ENCODE measurements around the gene ZNF232.
A peak's percentile ranks its signal among the peaks of the same experiment; 100 is the strongest.
"Not testable (repeated sequence)": the region's sequence is repeated elsewhere in the genome, so short reads cannot be mapped to it uniquely, and the experiment has no call there.

Gene ZNF232

DNA sequence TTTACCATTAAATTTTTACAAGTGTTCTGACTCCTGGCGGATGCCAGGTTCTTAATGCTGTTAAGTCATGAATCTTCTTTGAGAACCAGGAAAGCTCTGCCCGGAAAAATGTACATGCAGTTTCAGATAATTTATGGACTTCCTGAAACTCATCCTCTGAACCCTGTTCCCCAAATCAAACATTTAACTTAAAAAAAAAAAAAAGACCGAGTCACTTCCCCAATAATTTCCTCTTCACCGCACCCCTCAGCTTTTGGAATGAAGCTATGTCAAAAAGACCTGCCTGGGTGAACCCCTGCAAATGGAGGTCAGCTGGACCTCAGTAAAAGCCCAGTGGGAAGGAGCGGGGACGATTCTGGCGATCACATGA is 15.0 kb downstream of the ZNF232 start:
- no peak for DNase-seq

DNA sequence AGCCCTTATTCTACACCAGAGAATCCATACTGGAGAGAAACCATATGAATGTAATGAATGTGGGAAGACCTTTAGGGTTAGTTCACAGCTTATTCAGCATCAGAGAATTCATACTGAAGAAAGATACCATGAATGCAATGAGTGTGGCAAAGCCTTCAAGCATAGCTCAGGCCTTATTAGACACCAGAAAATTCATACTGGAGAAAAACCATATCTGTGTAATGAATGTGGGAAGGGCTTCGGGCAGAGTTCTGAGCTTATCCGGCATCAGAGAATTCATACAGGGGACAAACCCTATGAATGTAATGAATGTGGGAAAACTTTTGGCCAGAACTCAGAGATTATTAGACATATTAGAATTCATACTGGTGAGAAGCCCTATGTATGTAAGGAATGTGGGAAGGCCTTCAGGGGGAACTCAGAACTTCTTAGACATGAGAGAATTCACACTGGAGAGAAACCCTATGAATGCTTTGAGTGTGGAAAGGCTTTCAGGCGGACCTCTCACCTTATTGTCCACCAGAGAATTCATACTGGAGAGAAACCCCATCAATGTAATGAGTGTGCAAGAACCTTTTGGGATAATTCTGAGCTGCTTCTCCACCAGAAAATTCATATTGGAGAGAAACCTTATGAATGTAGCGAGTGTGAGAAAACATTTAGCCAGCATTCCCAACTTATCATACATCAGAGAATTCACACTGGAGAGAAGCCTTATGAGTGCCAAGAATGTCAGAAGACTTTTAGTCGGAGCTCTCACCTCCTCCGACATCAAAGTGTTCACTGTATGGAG is 19.3 kb downstream of the ZNF232 start:
- no peak for DNase-seq

DNA sequence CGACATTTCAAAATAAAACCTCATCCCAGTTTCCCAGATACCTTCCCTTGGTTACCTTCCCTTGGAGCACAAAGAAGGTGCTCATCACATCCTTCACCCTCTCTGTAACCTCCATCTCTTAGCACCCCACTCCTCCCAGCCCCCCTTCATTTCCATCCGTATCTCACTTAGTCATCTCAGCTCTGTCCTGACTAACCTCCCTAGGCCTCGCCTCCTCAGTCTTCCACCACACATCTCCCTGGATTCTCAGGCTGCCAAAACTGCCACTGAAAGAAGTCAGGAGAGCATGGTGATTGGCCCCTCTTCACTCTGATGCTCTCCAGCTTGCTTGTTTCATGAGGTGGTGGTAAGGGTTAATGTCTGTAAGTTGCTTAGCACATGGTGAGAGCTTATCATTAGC is 31.1 kb downstream of the ZNF232 start:
- no peak for DNase-seq

DNA sequence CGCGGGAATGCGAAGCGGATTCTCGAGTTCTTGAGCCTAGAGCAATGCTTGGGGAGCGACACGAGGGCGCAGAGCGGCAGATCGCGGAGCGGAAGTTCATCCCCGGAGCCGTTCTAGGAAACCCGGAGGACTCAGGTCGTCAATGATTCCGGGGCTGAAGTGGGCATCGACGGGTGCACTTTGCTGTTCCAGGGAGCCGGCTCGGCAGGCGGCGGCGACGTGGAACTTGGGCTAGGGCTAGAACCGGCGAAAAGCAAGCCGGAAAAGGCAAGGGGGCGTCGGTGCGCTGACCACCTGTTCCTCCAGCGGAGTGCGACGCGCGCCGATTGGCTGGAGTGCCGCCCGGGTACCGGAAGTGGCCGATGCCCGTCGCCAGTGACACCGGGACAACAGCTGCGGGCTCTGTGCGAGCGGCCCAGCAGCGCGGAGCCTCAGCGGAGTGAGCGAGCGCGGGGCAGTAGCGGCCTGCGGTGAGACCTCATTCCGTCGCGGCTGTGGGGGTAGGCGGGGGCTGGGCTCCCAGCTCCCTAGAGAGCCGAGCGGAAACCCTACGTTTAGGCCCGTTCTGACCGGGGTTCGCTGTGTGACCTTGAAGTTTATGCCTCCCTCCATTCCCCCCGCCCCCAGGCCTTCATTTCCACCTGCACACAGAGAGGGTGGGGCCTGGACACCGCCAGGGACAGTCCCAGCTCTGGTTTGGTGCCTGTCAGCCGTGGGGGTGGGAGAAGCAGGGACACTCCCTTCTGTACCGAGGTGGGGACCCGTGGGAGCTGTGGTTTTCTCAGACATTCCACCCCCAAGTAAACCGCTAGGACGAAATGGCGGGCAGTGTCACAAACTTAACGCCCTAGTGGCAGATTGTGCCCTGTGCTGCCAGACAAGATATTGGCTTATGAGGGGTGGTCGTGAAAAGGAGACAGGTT is 33.3 kb downstream of the ZNF232 start, which contains the start of gene ZFP3:
TSS of gene ZFP3 (plus strand) at position 362 of the 923 bp plus-strand sequence. CDS start 13,038 bp downstream, outside the sequence.
- peak; percentile 46 for DNase-seq

DNA sequence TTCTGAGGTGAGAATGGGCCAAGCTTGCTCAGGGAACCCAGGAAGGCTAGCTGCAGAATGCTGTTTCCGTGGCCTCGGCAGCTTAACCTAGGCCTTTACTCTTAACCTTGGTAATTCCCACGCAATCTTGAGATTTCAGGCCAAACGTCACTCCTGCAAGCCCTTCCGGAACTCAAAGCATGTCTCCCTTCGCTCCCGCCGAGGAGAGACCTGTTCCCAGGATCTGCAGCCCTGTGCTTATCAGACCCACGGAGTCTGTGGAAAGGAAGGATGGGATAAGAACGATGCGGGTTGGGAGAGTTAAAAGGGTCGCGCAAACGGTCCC is 33.9 kb downstream of the ZNF232 start:
- DNase-seq, result no peak

DNA sequence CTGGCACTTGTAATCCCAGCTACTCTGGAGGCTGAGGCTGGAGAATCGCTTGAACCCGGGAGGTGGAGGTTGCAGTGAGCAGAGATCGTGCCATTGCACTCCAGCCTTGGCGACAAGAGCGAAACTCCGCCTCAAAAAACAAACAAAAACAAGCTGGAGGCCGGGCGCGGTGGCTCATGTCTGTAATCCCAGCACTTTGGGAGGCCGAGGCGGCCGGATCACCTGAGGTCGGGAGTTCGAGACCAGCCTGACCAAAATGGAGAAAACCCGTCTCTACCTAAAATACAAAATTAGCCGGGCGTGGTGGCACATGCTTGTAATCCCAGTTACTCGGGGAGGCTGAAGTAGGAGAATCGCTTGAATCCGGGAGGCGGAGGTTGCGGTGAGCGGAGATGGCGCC is 34.4 kb downstream of the ZNF232 start:
- DNase-seq, result not testable (repeated sequence)

DNA sequence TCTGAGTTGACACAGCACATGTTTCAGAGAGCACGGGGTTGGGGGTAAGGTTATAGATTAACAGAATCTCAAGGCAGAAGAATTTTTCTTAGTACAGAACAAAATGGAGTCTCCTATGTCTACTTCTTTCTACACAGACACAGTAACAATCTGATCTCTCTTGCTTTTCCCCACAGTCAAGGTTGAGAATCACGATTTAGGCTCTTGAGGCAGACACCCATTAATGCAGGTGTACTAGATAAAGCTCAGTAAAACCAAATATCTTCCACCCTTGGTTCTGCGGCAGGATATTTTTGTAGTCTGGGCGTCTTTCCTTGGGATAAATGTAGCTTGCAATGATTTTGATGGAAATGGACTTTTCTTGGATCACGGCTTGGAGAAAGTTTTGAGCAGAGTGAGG is 36.2 kb downstream of the ZNF232 start:
- not testable (repeated sequence) for DNase-seq

DNA sequence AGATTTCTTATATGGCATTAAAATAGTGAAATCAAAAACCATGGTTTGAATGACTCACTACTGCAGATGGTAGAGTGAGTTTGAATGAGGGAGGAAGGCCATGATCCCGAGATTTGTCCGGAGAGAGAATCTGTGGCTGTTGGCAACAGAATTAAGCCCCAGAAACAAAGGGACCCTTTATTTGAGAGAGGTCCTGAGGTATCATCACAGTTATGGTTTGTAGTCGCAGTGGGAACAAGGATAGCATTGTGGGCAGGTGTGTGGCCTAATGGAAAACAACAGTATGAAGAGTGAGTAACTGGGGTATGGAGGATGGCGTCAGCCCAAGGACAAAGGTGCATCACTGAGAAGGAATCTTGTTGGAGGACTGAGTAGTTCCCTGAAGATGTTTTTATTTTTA is 42.0 kb downstream of the ZNF232 start:
- DNase-seq, result no peak

DNA sequence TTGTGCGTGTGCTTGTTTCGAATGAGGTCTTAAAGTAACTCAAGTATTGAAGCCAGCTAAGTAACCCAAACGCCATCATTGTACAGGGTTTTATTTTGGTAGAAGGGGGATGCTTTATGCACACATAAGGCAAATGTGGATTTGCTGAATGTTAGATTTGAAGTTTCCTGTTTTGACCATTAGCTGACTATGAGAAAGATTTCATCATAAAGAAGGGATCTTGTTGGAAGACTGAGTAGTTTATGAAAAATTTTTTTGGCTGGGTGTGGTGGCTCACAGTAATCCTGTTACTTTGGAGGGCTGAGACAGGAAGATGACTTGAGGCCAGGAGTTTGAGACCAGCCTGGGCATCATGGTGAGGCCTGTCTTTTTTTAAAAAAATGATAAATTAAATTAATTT is 43.4 kb downstream of the ZNF232 start:
- no peak for DNase-seq

DNA sequence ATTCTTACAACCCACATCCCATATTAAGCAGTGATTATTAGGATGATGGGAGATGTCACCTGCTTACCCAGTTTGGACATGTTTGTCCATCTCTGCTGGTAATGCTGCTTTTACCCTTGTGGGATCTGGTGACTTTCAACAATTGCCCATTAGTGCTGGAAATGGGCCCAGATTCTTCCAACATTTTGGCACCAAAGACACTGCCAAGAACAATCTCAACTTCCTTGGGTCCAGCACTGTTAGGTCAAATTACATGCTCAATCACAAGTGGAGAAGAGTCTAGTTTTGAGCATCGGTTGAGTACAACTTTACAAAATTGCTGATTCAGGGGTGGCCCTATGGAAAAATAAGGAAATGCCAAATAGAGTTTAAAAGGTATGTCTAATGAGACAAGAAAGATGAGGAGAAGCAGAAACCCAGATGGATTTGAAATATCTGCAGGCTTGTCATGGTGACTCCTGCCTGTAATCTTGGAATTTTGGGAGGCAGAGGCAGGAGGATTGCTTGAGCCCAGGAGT is 46.4 kb downstream of the ZNF232 start:
- no peak for DNase-seq
